Astrocyte (in vitro differentiated cells and primary cell): ENCODE measurements around the gene SPOCK2. TPM values are rescaled to one million over a fixed set of nuclear protein-coding genes. Genes with fewer than 3 reads are reported as not detected.

Experiments used
- DNase-seq: peaks from one replicate; pipeline ENCODE4 v3.0.0-alpha.2; 2010; ENCODE audit warnings: low read depth
- FAIRE-seq: peaks from 2 replicates; lab custom pipeline; 2011; peaks lifted over from hg19 to GRCh38; lab: Jason Lieb, UNC
- H2AFZ ChIP-seq: 2 replicates; pipeline ENCODE4 v1.6.0; 2012; ENCODE audit warnings: low read depth, low read length, inconsistent platforms
- H3K27ac ChIP-seq: 2 replicates; pipeline ENCODE4 v1.5.1; 2011; ENCODE audit warnings: low read depth, low read length, inconsistent platforms
- H3K27me3 ChIP-seq: 2 replicates; pipeline ENCODE4 v1.6.0; 2011; ENCODE audit warnings: low read length, inconsistent platforms; ENCODE audit not compliant: insufficient read depth
- H3K36me3 ChIP-seq: 2 replicates; pipeline ENCODE4 v1.5.1; 2011; ENCODE audit warnings: low read length, inconsistent platforms; ENCODE audit not compliant: insufficient read depth
- H3K4me1 ChIP-seq: 2 replicates; pipeline ENCODE4 v1.5.1; 2011; ENCODE audit warnings: low read length, inconsistent platforms; ENCODE audit not compliant: insufficient read depth
- H3K4me2 ChIP-seq: 2 replicates; pipeline ENCODE4 v1.6.0; 2012; ENCODE audit warnings: low read length, inconsistent platforms
- H3K4me3 ChIP-seq: 2 replicates; pipeline ENCODE4 v1.5.1; 2011; ENCODE audit warnings: low read depth, mild to moderate bottlenecking, low read length, inconsistent platforms; ENCODE audit not compliant: insufficient read depth
- H3K79me2 ChIP-seq: 2 replicates; pipeline ENCODE4 v1.6.0; 2012; ENCODE audit warnings: mild to moderate bottlenecking, low read length, inconsistent platforms; ENCODE audit not compliant: insufficient read depth
- H3K9ac ChIP-seq: 2 replicates; pipeline ENCODE4 v1.6.0; 2012; ENCODE audit warnings: mild to moderate bottlenecking, low read length, inconsistent platforms
- H3K9me3 ChIP-seq: 2 replicates; pipeline ENCODE4 v1.5.1; 2012; ENCODE audit warnings: low read depth, mild to moderate bottlenecking, low read length, inconsistent platforms; ENCODE audit not compliant: insufficient read depth
- H4K20me1 ChIP-seq: 2 replicates; pipeline ENCODE4 v1.6.0; 2012; ENCODE audit warnings: low read length, inconsistent platforms; ENCODE audit not compliant: insufficient read depth
- H3K27ac Mint-ChIP-seq: one replicate; pipeline ENCODE4 v1.8.0; 2021; ENCODE audit warnings: mild to moderate bottlenecking, mixed read lengths; ENCODE audit not compliant: unreplicated experiment
- H3K27me3 Mint-ChIP-seq: one replicate; pipeline ENCODE4 v1.8.0; 2021; ENCODE audit warnings: low read depth, mixed read lengths; ENCODE audit not compliant: unreplicated experiment
- H3K36me3 Mint-ChIP-seq: one replicate; pipeline ENCODE4 v1.8.0; 2021; ENCODE audit warnings: low read depth, mixed read lengths; ENCODE audit not compliant: unreplicated experiment
- H3K4me1 Mint-ChIP-seq: one replicate; pipeline ENCODE4 v1.8.0; 2021; ENCODE audit warnings: low read depth, mixed read lengths; ENCODE audit not compliant: unreplicated experiment
- H3K4me3 Mint-ChIP-seq: one replicate; pipeline ENCODE4 v1.8.0; 2021; ENCODE audit warnings: mild to moderate bottlenecking, moderate library complexity, mixed read lengths; ENCODE audit not compliant: unreplicated experiment
- H3K9me3 Mint-ChIP-seq: one replicate; pipeline ENCODE4 v1.8.0; 2021; ENCODE audit warnings: mild to moderate bottlenecking, mixed read lengths; ENCODE audit not compliant: unreplicated experiment
- CTCF ChIP-seq: IDR thresholded peaks from 2 replicates; pipeline ENCODE4 v1.5.1; 2011; ENCODE audit warnings: low read depth, mild to moderate bottlenecking, inconsistent platforms, low read length, moderate library complexity; ENCODE audit not compliant: insufficient read depth
- EZH2 ChIP-seq: IDR thresholded peaks from 2 replicates; pipeline ENCODE4 v1.6.1; 2012; ENCODE audit warnings: mild to moderate bottlenecking, low read length, inconsistent platforms; ENCODE audit not compliant: insufficient read depth
- total RNA-seq: library from RNA; stranded (reverse); gene quantifications from 2 replicates; pipeline ENCODE4 v1.2.1, GENCODE V29; 2021

The SPOCK2 gene
- total RNA-seq, 1 donor from 2014 or later = 0.89 TPM

GRCh38 chr10:72011016-72011415 lies 77.3 kb downstream of the SPOCK2 start:
- H3K9me3 ChIP-seq = no peaks in the 10 kb centered on the region
- peaks cover 11% of the 10 kb centered on the region for H3K79me2 ChIP-seq
- no peaks in the 10 kb centered on the region for H3K27me3 ChIP-seq
- H2AFZ ChIP-seq = no peak overlapping the region
- Mint-ChIP-seq H3K27ac (peak overlapping the region; percentile 26), H3K36me3 (peaks cover 27% of the 10 kb centered on the region), H3K27me3 (no peaks in the 10 kb centered on the region), H3K4me1 (peaks cover 19% of the 10 kb centered on the region), H3K4me3 (no peak overlapping the region), H3K9me3 (no peaks in the 10 kb centered on the region)
- H3K4me3 ChIP-seq = no peak overlapping the region
- H3K9ac ChIP-seq = no peak overlapping the region
- TF ChIP-seq EZH2 = no peak
- no peak for TF ChIP-seq CTCF
- FAIRE-seq = no peak
- peaks cover 22% of the 10 kb centered on the region for H3K4me1 ChIP-seq
- no peaks in the 10 kb centered on the region for H3K36me3 ChIP-seq
- H4K20me1 ChIP-seq = no peaks in the 10 kb centered on the region
- DNase-seq = no peak
- H3K27ac ChIP-seq = no peak overlapping the region
- H3K4me2 ChIP-seq = no peak overlapping the region

- DNase-seq = no peak
- H3K4me3 Mint-ChIP-seq = peak overlapping the region; percentile 9
- peak overlapping the region; percentile 54 for H3K9ac ChIP-seq
- no peak for FAIRE-seq
- no peaks in the 10 kb centered on the region for H4K20me1 ChIP-seq
- H3K4me2 ChIP-seq = peak overlapping the region; percentile 50
- no peaks in the 10 kb centered on the region for H3K36me3 ChIP-seq
- H3K79me2 ChIP-seq = peaks cover 15% of the 10 kb centered on the region
- peaks cover 22% of the 10 kb centered on the region for H3K4me1 ChIP-seq
- peaks cover 28% of the 10 kb centered on the region for H3K36me3 Mint-ChIP-seq
- no peaks in the 10 kb centered on the region for H3K27me3 ChIP-seq
- TF ChIP-seq EZH2 = no peak
- no peaks in the 10 kb centered on the region for H3K9me3 Mint-ChIP-seq
- H3K27me3 Mint-ChIP-seq = no peaks in the 10 kb centered on the region
- H3K4me3 ChIP-seq = no peak overlapping the region
- peak overlapping the region; percentile 54 for H2AFZ ChIP-seq
- H3K27ac Mint-ChIP-seq = peak overlapping the region; percentile 26
- peak overlapping the region; percentile 76 for H3K27ac ChIP-seq
- no peaks in the 10 kb centered on the region for H3K9me3 ChIP-seq
- H3K4me1 Mint-ChIP-seq = peaks cover 19% of the 10 kb centered on the region
These were observed 77.9 kb downstream of the SPOCK2 start for GRCh38 chr10:72010234-72010973.

- FAIRE-seq (no peak), DNase-seq (peak; percentile 90)
- H3K4me2 ChIP-seq = peak overlapping the region; percentile 50
- peaks cover 22% of the 10 kb centered on the region for H3K4me1 ChIP-seq
- no peak overlapping the region for H3K4me3 ChIP-seq
- no peak for TF ChIP-seq CTCF
- TF ChIP-seq EZH2 = no peak
- peak overlapping the region; percentile 91 for H3K27ac Mint-ChIP-seq
- H3K4me3 Mint-ChIP-seq = no peak overlapping the region
- peaks cover 29% of the 10 kb centered on the region for H3K36me3 Mint-ChIP-seq
- no peaks in the 10 kb centered on the region for H3K27me3 ChIP-seq
- H3K27ac ChIP-seq = peak overlapping the region; percentile 76
- H4K20me1 ChIP-seq = no peaks in the 10 kb centered on the region
- H3K79me2 ChIP-seq = peaks cover 23% of the 10 kb centered on the region
- no peaks in the 10 kb centered on the region for H3K36me3 ChIP-seq
- H3K27me3 Mint-ChIP-seq = no peaks in the 10 kb centered on the region
- peak overlapping the region; percentile 54 for H2AFZ ChIP-seq
- H3K9me3 ChIP-seq = no peaks in the 10 kb centered on the region
- H3K4me1 Mint-ChIP-seq = peaks cover 19% of the 10 kb centered on the region
- H3K9me3 Mint-ChIP-seq = no peaks in the 10 kb centered on the region
- H3K9ac ChIP-seq = peak overlapping the region; percentile 54
These were observed 78.8 kb downstream of the SPOCK2 start for GRCh38 chr10:72009425-72010081.
